Spinal cord (tissue), 10 donors: ENCODE data around the gene ALOX15B. TPM values are rescaled to one million over a fixed set of nuclear protein-coding genes. Genes with fewer than 3 reads are reported as not detected.

Source experiments
- DNase-seq, 6 donors: peaks; one replicate each; pipeline versions ENCODE4 v3.0.0 to v3.0.0-alpha.2; 2013 to 2015; ENCODE audit warnings: low spot score in 6 of 6, low read depth in 4 of 6
- H3K27ac ChIP-seq: one replicate; pipeline ENCODE4 v1.5.1; 2013; ENCODE audit warnings: low read depth, low read length, control low read depth
- H3K27me3 ChIP-seq: one replicate; pipeline ENCODE4 v1.6.1; 2013; ENCODE audit warnings: low read length; ENCODE audit not compliant: control insufficient read depth, insufficient read depth
- H3K36me3 ChIP-seq: one replicate; pipeline ENCODE4 v1.6.1; 2013; ENCODE audit warnings: low read length; ENCODE audit not compliant: control insufficient read depth, insufficient read depth
- H3K4me1 ChIP-seq: one replicate; pipeline ENCODE4 v1.6.1; 2013; ENCODE audit warnings: low read length; ENCODE audit not compliant: control insufficient read depth, insufficient read depth
- H3K4me3 ChIP-seq: one replicate; pipeline ENCODE4 v1.5.1; 2013; ENCODE audit warnings: low read depth, low read length, control low read depth
- H3K9me3 ChIP-seq: one replicate; pipeline ENCODE4 v1.6.1; 2013; ENCODE audit warnings: low read length; ENCODE audit not compliant: control insufficient read depth, insufficient read depth
- WGBS: methylation state at CpG from one replicate; pipeline ENCODE4 v1.1.5; 2013; ENCODE audit warnings: missing lambda C conversion rate; ENCODE audit not compliant: insufficient coverage; 5-methylcytosine and 5-hydroxymethylcytosine counted together
- polyA plus RNA-seq, 2 donors: library from polyadenylated mRNA; unstranded; fragments of 120-200 nt; gene quantifications; one replicate each; pipeline ENCODE4 v1.2.1, GENCODE V29; 2013; ENCODE audit not compliant: insufficient read length in 2 of 2
- total RNA-seq, 2 donors: library from RNA; depleted of rRNA in 1 of 2; stranded (reverse); fragments of 120-200 nt in 1 of 2; fragments of >200 nt in 1 of 2; gene quantifications; one replicate each; pipeline versions ENCODE4 v1.2.3 to v1.2.4, GENCODE V29; 2013 to 2014
- donor health status: healthy.

Gene ALOX15B
- total and polyA plus RNA-seq, 4 donors: 0.06 to 0.26 (median 0.11) TPM

- 92% methylated on average over 12 of the region's 12 CpGs for WGBS
- no peak for DNase-seq
- H3K36me3 ChIP-seq: no peaks in the 10 kb centered on the region
- H3K27ac ChIP-seq: no peak overlapping the region
- H3K9me3 ChIP-seq: no peaks in the 10 kb centered on the region
- peaks cover 3% of the 10 kb centered on the region for H3K27me3 ChIP-seq
- no peak overlapping the region for H3K4me3 ChIP-seq
- H3K4me1 ChIP-seq: no peaks in the 10 kb centered on the region
Measured at GRCh38 chr17:8048236-8048635, 9.4 kb downstream of the ALOX15B start.

DNA sequence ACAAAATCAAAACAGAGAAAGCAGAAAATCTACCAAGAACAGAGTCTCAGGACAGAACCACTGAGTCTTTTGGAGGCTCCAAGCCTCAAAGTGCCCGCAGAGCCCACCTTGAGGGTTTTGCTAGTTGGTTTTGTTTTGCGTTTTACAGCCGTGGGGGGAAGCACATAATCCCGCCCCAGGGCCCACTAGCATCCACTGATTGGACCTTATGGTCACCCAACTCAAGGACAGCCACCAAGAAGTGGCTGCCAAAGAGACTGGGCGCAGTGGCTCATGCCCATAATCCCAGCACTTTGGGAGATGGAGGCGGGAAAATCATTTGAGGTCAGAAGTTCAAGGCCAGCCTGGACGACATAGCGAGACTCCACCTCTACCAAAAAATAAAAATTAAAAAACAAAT, 9.9 kb downstream of the ALOX15B start:
- no peak for DNase-seq
- 93% methylated on average over 4 of the region's 8 CpGs for WGBS
- H3K9me3 ChIP-seq: no peaks in the 10 kb centered on the region
- H3K4me3 ChIP-seq: no peak overlapping the region
- no peaks in the 10 kb centered on the region for H3K4me1 ChIP-seq
- no peaks in the 10 kb centered on the region for H3K36me3 ChIP-seq
- peaks cover 3% of the 10 kb centered on the region for H3K27me3 ChIP-seq
- H3K27ac ChIP-seq: no peak overlapping the region

GRCh38 chr17:8051831-8052230, 13.0 kb downstream of the ALOX15B start:
- H3K36me3 ChIP-seq: no peaks in the 10 kb centered on the region
- H3K27ac ChIP-seq: no peak overlapping the region
- no peak for DNase-seq
- H3K9me3 ChIP-seq: no peaks in the 10 kb centered on the region
- no peak overlapping the region for H3K4me3 ChIP-seq
- 87% methylated on average over 4 of the region's 7 CpGs for WGBS
- H3K27me3 ChIP-seq: peaks cover 9% of the 10 kb centered on the region
- no peaks in the 10 kb centered on the region for H3K4me1 ChIP-seq

DNA sequence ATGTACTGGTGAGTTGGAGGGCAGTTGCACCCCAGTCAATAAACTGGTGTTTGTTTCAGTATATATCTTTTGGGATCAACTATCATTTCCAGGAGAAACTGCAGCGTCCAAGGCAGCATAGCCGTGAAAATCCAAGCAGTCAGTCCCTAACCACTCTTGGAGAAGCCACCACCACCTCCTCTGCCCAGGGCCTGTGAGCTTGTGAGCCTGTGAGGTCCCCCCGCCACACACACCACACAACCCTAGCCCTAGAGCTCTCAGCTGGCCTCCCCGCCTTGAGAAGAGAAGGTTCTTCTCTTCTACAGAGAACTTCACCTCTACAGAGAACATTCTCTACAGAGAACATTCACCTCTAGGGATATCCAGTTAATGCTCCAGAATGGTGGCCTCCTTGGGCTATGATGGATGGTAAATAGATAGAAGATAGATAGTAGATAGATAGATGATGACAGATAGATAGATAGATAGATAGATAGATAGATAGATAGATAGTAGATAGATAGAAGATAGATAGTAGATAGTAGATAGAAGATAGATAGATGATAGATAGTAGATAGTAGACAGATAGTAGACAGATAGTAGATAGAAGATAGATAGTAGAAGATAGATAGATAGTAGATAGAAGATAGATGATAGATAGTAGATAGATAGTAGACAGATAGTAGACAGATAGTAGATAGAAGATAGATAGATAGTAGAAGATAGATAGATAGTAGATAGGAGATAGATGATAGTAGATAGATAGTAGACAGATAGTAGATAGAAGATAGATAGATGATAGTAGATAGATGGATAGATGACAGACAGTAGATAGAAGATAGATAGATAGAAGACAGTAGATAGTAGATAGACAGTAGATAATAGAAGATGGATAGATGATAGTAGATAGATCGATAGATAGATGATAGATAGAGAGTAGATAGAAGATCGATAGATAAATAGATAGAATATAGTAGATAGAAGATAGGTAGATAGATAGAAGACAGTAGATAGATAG, 13.7 kb downstream of the ALOX15B start:
- no peak for DNase-seq
- Histone ChIP-seq H3K27ac (no peak overlapping the region), H3K36me3 (no peaks in the 10 kb centered on the region), H3K27me3 (peaks cover 10% of the 10 kb centered on the region), H3K9me3 (no peaks in the 10 kb centered on the region), H3K4me3 (no peak overlapping the region), H3K4me1 (no peaks in the 10 kb centered on the region)
- 86% methylated on average over 2 of the region's 6 CpGs for WGBS

DNA sequence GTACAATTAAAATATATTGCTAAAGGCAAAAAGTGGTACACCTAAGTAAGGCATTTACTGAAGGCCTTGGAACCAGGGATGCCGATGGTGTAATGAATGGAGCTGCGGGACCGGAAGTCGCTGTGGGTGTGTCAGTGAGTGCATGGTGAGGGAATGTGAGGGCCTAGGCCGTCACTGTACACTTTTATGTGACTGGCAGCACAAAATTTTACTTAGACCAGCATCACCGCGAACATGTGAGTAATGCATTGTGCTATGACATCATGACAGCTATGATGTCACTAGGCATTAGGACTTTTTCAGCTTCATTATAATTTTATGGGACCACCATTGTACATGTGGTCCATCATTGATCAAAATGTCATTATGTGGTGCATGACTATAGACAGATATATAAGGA, 14.7 kb downstream of the ALOX15B start:
- no peaks in the 10 kb centered on the region for H3K9me3 ChIP-seq
- DNase-seq: no peak
- no peak overlapping the region for H3K27ac ChIP-seq
- peaks cover 16% of the 10 kb centered on the region for H3K27me3 ChIP-seq
- no peaks in the 10 kb centered on the region for H3K36me3 ChIP-seq
- no peak overlapping the region for H3K4me3 ChIP-seq
- 92% methylated on average over 4 of the region's 7 CpGs for WGBS
- no peaks in the 10 kb centered on the region for H3K4me1 ChIP-seq

DNA sequence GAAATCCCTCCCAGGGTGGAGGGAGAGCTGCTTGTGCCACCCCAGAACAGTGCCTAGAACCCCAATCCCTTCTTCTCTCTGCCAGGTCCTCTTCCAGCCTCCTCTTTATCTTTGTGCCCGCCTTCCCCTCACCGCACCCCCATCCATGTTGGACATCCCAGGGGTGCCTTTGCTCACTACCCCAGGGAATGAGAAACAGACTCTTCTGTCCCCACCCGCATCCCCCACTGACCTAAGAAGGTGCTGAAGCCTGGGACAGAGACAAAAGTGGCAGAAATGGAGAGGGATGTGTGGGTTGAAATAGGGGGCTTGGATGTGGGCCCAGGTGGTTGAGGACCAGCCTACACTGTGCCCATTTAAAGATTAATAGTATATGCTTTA, 17.0 kb downstream of the ALOX15B start:
- no peak for DNase-seq
- WGBS: 100% methylated on average over 1 of the region's 3 CpGs
- Histone ChIP-seq H3K27ac (no peak overlapping the region), H3K4me1 (no peaks in the 10 kb centered on the region), H3K36me3 (no peaks in the 10 kb centered on the region), H3K4me3 (no peak overlapping the region), H3K27me3 (peaks cover 36% of the 10 kb centered on the region), H3K9me3 (no peaks in the 10 kb centered on the region)

- H3K27me3 ChIP-seq: peaks cover 41% of the 10 kb centered on the region
- 61% methylated on average over 11 of the region's 14 CpGs for whole genome bisulfite sequencing
Measured at GRCh38 chr17:8056232-8056975, 17.5 kb downstream of the ALOX15B start.

GRCh38 chr17:8056976-8057625, 18.2 kb downstream of the ALOX15B start:
- WGBS: 89% methylated on average over 11 of the region's 17 CpGs
- Histone ChIP-seq H3K4me3 (no peak overlapping the region), H3K36me3 (no peaks in the 10 kb centered on the region), H3K4me1 (no peaks in the 10 kb centered on the region), H3K9me3 (no peaks in the 10 kb centered on the region), H3K27ac (no peak overlapping the region), H3K27me3 (peaks cover 48% of the 10 kb centered on the region)
- DNase-seq: no peak

More at GRCh38 chr17:8056232-8056975, 17.5 kb downstream of the ALOX15B start:
- Histone ChIP-seq H3K4me1 (no peaks in the 10 kb centered on the region), H3K36me3 (no peaks in the 10 kb centered on the region), H3K27ac (no peak overlapping the region), H3K4me3 (no peak overlapping the region), H3K9me3 (no peaks in the 10 kb centered on the region)
- no peak for DNase-seq

DNA sequence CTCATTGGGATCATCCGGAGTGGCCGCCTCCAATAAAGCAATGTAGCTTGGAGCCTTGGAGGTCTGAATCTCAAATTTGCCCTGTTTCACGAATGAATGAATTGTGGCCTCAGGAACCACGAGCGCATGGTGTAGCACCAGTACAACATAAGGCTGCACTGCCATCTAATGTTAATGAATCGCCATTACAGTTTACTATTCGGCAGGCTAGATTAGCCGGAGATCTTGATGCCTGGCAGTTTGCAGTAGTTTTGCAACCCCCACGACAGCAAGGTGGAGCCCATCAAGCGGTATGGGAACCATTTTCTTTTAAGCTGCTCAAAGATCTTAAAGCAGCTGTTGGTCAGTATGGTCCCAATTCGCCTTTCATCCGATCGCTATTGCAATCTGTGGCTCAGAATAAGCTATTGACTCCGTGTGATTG, 18.8 kb downstream of the ALOX15B start:
- Histone ChIP-seq H3K4me3 (no peak overlapping the region), H3K27ac (no peak overlapping the region), H3K9me3 (no peaks in the 10 kb centered on the region), H3K36me3 (no peaks in the 10 kb centered on the region), H3K4me1 (no peaks in the 10 kb centered on the region), H3K27me3 (peaks cover 51% of the 10 kb centered on the region)
- peak; percentile 46 to 95 (median 68) for DNase-seq
- WGBS: 4% methylated on average over 13 of the region's 14 CpGs
